Adrenal gland (tissue), 12 donors: Measurements from ENCODE around the gene SMDT1. TPM values are rescaled to one million over a fixed set of nuclear protein-coding genes. Genes with fewer than 3 reads are reported as not detected.

Experiments used
- DNase-seq, 7 donors: peaks; one replicate each; pipeline ENCODE4 v3.0.0-alpha.2; 2019 to 2020
- H3K27ac ChIP-seq, 5 donors: fragments of 200-600 bp; sonication (generic) in 4 of 5; 1 replicate in 3 of 5; 2 replicates in 2 of 5; pipeline versions ENCODE4 v1.5.1 to v1.8.0; 2016 to 2020; ENCODE audit warnings: mild to moderate bottlenecking in 1 of 5
- H3K27me3 ChIP-seq: fragments of 200-600 bp; 2 replicates; pipeline ENCODE4 v1.8.0; 2021
- H3K36me3 ChIP-seq, 2 donors: fragments of 200-600 bp; replicated peaks in 1 of 2; 1 replicate in 1 of 2; 2 replicates in 1 of 2; pipeline versions ENCODE4 v1.5.1 to v1.8.0; 2018 to 2022
- H3K4me1 ChIP-seq, 2 donors: fragments of 200-600 bp; replicated peaks in 1 of 2; 1 replicate in 1 of 2; 2 replicates in 1 of 2; pipeline versions ENCODE4 v1.5.1 to v1.8.0; 2018 to 2021
- H3K4me3 ChIP-seq, 4 donors: fragments of 200-600 bp; sonication (generic) in 3 of 4; one replicate each; pipeline ENCODE4 v1.5.1; 2016 to 2018
- H3K9me3 ChIP-seq, 3 donors: fragments of 200-600 bp; sonication (generic) in 1 of 3; replicated peaks in 1 of 3; 1 replicate in 2 of 3; 2 replicates in 1 of 3; pipeline versions ENCODE4 v1.5.1 to v1.8.0; 2016 to 2021
- POLR2A ChIP-seq, 2 donors: fragments of 450-650 bp; IDR thresholded peaks; one replicate each; pipeline ENCODE4 v1.6.1; 2017; ENCODE audit warnings: antibody characterized with exemption in 2 of 2, mild to moderate bottlenecking in 2 of 2, moderate library complexity in 1 of 2
- WGBS, 4 donors: extraction: QIAGEN DNeasy Blood & Tissue Kit in 2 of 4; methylation state at CpG; one replicate each; pipeline versions ENCODE4 v1.1.5 to v1.1.7; 2013 to 2017; 5-methylcytosine and 5-hydroxymethylcytosine counted together
- intact Hi-C, 2 donors: fragments of 100-400 bp; cut with DNase I; formaldehyde crosslinking; loops; one replicate each; pipeline versions ENCODE4 v1.14.1 to v1.15.0; 2022 to 2023
- polyA plus RNA-seq, 3 donors: library from polyadenylated mRNA; stranded (reverse); fragments of 200-250 nt in 2 of 3; fragments of 350-450 nt in 1 of 3; fragmentation: Illumina TruSeq in 1 of 3; extraction: RNeasy Lipid Tissue Mini Kit (QIAGEN cat#74804) in 1 of 3; gene quantifications; one replicate each; pipeline ENCODE4 v1.2.3, GENCODE V29; 2013 to 2014
- total RNA-seq, 9 donors: library from RNA; depleted of rRNA in 4 of 9; stranded (reverse); fragments of >200 nt in 4 of 9; fragments of 120-200 nt in 1 of 9; fragmentation: NEBNext Ultra II Directional in 1 of 9; extraction: Animal tissue kit (Norgen Biotek cat#: 25700) in 1 of 9; gene quantifications; one replicate each; pipeline versions ENCODE4 v1.1.0 to v1.2.4, GENCODE V29; 2013 to 2023
- TF ChIP-seq, protein P1 (sequence below), 6 experiments: fragments of 450-650 bp in 4 of 6; fragments of 200-600 bp in 2 of 6; sonication (generic) in 1 of 6; IDR thresholded peaks; 1 replicate in 5 of 6; 2 replicates in 1 of 6; pipeline versions ENCODE4 v1.5.1 to v1.8.0; 2016 to 2021; ENCODE audit warnings: antibody characterized with exemption in 6 of 6, mild to moderate bottlenecking in 2 of 6, moderate library complexity in 1 of 6
- donor health status: healthy with polysubstance abuse.
- donor health status: Bipolar disorder and iron deficiency.
- donor health status: DM: yes; HTN: yes; CAD: no.
- donor health status: DM: no; HTN: no; CAD: no.
- donor health status: DM: no; HTN: no; CAD: no.
- donor health status: DM: yes; HTN: yes; CAD: no.

The SMDT1 gene
- total and polyA plus RNA-seq, 12 donors = 4.3 to 151 (median 62.5) TPM

DNA sequence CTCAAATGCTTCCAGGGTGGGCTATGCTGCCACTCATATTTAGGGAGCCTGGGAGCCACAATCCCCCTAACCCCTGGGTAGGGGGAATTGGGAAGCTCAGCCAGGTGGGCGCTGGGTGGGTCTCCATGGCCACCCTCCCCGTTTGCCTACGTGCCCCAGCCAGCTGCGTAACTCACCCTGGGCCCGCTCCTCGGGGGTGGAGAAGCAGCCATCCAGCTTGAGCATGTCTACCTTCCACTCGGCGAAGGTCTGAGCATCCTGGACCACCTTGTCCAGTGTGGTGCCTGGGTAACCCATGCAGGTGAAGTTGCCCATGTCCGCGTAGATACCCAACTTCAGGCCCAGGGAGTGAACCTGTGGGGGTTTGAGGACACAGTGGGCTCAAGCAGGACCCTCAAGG lies 12.6 kb upstream of the SMDT1 start:
- intact Hi-C loops = no loop called here
- H3K36me3 ChIP-seq = peaks cover 0 to 33% of the 10 kb centered on the region in 2 donors

DNA sequence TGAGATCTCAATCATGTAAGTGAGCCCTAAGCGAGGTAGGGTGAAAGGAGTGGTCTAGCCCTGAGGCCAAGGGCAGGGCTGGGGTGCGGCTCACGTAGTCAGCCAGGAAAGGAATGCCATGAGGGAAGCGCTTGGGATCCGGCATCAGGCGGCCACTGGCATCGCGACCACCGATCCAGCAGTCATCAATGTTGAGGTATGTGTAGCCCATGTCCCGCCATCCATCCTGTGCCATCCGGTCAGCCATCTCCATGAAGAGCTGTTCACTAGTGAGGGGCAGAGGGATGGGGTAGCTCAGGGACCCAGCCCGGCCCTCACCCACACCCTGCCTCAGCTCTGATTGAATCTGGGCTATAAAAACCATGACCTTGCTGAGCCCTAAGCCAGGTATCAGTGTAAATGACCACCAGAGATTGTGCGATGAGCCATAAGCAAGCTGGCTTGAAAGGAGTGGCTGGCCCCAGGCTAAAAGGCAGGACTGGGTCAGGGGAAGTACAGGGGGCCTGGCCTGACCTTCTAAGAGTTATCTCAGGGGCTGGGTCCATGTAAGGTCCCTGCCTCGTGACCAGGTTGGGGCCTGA lies 11.7 kb upstream of the SMDT1 start:
- no peak overlapping the region for H3K4me3 ChIP-seq
- intact Hi-C loops = no loop called here

More for the DNA sequence above, 12.6 kb upstream of the SMDT1 start:
- no peaks in the 10 kb centered on the region for H3K9me3 ChIP-seq
- no peaks in the 10 kb centered on the region for H3K27me3 ChIP-seq
- no peak overlapping the region for H3K4me3 ChIP-seq
- no peak for TF ChIP-seq POLR2A (IDR thresholded peaks at IDR 0.05)
- TF ChIP-seq, protein P1, sequence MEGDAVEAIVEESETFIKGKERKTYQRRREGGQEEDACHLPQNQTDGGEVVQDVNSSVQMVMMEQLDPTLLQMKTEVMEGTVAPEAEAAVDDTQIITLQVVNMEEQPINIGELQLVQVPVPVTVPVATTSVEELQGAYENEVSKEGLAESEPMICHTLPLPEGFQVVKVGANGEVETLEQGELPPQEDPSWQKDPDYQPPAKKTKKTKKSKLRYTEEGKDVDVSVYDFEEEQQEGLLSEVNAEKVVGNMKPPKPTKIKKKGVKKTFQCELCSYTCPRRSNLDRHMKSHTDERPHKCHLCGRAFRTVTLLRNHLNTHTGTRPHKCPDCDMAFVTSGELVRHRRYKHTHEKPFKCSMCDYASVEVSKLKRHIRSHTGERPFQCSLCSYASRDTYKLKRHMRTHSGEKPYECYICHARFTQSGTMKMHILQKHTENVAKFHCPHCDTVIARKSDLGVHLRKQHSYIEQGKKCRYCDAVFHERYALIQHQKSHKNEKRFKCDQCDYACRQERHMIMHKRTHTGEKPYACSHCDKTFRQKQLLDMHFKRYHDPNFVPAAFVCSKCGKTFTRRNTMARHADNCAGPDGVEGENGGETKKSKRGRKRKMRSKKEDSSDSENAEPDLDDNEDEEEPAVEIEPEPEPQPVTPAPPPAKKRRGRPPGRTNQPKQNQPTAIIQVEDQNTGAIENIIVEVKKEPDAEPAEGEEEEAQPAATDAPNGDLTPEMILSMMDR (IDR thresholded peaks at IDR 0.05) = no peak
- H3K4me1 ChIP-seq = peaks cover 6 to 15% of the 10 kb centered on the region in 2 donors
- no peak overlapping the region for H3K27ac ChIP-seq
- WGBS, 4 donors = 96 to 100% (median 98%) methylated on average over 4 to 10 of the region's 10 CpGs
- peak in 1 of 7 donors; percentile 17 for DNase-seq

DNA sequence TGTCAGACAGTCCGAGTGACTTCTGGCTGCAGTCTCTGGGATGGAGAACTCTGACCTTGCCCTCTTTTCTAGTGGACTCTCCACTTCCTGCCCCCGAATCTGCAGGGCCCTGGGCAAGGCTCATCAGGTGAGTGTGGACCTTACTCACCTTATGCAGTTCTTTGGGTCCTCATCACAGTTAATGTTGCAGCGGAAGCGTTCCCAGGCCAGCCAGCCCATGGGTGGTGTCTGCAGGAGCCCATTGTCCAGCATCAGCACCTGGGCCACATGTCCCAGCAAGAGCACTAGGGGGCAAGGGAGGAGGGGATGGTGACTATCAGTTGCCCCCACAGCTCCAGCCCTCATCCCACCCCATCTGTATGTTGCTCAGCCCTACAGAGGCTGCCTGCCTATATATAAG lies 11.2 kb upstream of the SMDT1 start:
- DNase-seq = peak in 2 of 7 donors; percentile 17 to 48
- peaks cover 6 to 16% of the 10 kb centered on the region in 2 donors for H3K4me1 ChIP-seq
- H3K9me3 ChIP-seq = no peaks in the 10 kb centered on the region
- WGBS, 4 donors = 48 to 89% (median 85%) methylated on average over 2 to 4 of the region's 4 CpGs
- no peak for TF ChIP-seq POLR2A (IDR thresholded peaks at IDR 0.05)
- TF ChIP-seq, protein P1 (IDR thresholded peaks at IDR 0.05) = no peak
- peaks cover 0 to 33% of the 10 kb centered on the region in 2 donors for H3K36me3 ChIP-seq
- H3K27ac ChIP-seq = no peak overlapping the region
- no peaks in the 10 kb centered on the region for H3K27me3 ChIP-seq
- intact Hi-C loops = no loop called here
- H3K4me3 ChIP-seq = no peak overlapping the region

More for the DNA sequence above, 11.7 kb upstream of the SMDT1 start:
- H3K36me3 ChIP-seq = peaks cover 0 to 33% of the 10 kb centered on the region in 2 donors
- H3K27me3 ChIP-seq = no peaks in the 10 kb centered on the region
- 88 to 97% (median 89%) methylated on average over 13 to 14 of the region's 14 CpGs for WGBS, 4 donors
- no peak overlapping the region for H3K27ac ChIP-seq
- H3K4me1 ChIP-seq = peaks cover 6 to 15% of the 10 kb centered on the region in 2 donors
- TF ChIP-seq, protein P1 (IDR thresholded peaks at IDR 0.05) = no peak
- peak in 2 of 7 donors; percentile 18 to 48 for DNase-seq
- no peaks in the 10 kb centered on the region for H3K9me3 ChIP-seq

DNA sequence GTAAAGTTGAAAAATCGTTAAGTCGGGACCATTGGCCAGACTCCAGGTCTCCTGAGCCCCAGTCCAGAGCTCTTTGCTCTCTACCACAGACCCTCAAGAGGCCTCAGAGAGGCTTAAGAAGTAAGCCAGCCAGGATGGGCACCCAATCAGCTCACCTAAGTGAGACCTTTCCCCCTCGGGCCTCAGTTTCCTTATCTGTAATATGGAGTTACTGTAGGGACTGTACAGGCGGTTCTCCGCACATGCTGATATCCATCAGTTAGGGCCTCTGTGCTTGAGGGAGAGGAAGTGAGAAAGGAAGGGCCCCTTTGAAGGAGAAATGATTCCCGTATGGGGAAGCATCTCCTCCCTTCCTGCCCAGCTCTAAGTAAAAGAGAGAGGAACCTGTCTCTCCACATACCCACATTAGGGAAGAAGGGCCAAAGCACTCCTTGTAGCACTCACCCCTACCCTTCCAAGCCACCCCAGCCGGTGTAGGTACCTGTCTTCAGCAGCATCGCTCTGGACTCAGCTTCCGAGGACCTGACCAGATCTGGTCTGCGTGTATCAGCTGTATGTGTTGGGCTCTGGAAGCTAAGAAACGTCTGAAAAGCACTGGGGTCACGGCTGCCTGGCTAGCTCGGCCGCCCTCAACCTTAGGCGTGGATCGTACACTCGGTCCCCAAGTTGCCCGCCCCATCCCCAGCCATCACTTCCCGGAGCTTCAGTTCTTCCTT lies 9.5 kb upstream of the SMDT1 start:
- H3K4me3 ChIP-seq = peak overlapping the region in 3 of 4 donors; percentile 27 to 77 (median 66)
- WGBS, 4 donors = 19 to 53% (median 24%) methylated on average over 6 to 19 of the region's 19 CpGs
- TF ChIP-seq, protein P1 (IDR thresholded peaks at IDR 0.05) = no peak
- no peak for TF ChIP-seq POLR2A (IDR thresholded peaks at IDR 0.05)
- peak overlapping the region; percentile 58 to 95 (median 83) for H3K27ac ChIP-seq
- DNase-seq = peak in 2 of 7 donors; percentile 27 to 48
- H3K36me3 ChIP-seq = peaks cover 0 to 27% of the 10 kb centered on the region in 2 donors
- H3K9me3 ChIP-seq = no peaks in the 10 kb centered on the region
- H3K4me1 ChIP-seq = peaks cover 6 to 29% of the 10 kb centered on the region in 2 donors
- H3K27me3 ChIP-seq = no peaks in the 10 kb centered on the region
- intact Hi-C loops = loop anchor here in 1 of 2 donors (5.0 kb wide), 1 partner anchor 383 kb away; the partner anchor contains the start of gene SNU13
